ENCODE results near the gene INPP5A.

The INPP5A gene

GRCh38 chr10:132675031-132675740 lies 137.6 kb downstream of the INPP5A start:
- Histone ChIP-seq H3K27me3 (ENCODE audit: insufficient read depth, poor library complexity, severe bottlenecking) (no peaks in the 10 kb centered on the region), H3K4me3 (replicated peaks; ENCODE audit: insufficient read depth, low read length) (no peak overlapping the region), H3K27ac (replicated peaks) (no peak overlapping the region)
- no peak for TF ChIP-seq SPI1 (IDR thresholded peaks at IDR 0.05; ENCODE audit: borderline replicate concordance, low read depth)
- DNase-seq (ENCODE audit: low read depth in 1 of 2, low spot score in 1 of 2), result no peak

DNA sequence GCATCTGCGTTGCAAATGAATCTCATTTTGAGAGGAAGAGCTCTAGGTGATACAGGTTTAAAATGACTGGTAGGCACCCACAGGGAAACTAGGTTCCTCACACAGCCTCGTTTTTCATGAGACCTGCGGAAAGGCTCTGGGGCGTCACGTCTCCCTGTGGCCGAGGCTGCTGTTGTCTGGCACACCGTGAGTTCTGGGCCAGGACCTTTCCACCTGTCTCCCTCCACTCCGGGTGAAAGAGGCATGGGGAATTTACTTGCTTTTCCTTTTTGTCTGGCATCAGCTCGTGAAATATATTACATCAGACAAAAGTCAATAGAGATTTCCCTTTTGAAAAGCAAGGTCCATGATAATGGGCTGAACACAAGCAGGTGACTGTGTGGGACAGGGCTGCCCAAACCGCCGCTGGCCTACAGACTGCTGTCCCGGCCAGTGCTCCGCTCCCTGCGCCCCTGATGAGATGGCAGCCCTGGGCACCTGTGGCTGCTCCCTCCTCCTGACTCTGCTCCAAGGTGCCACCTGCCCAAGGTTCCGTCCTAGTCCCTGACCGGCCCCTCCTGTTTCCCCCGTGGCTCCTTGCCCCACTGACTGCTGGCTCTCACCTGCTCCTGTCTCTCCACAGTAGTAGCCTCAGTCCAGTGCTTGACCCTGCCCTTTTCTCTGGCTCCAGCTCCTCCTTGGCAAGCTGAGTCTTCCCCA lies 138.8 kb downstream of the INPP5A start:
- no peak overlapping the region for H3K4me3 ChIP-seq (replicated peaks; ENCODE audit: insufficient read depth, low read length)
- no peak overlapping the region for H3K27ac ChIP-seq (replicated peaks)
- H3K27me3 ChIP-seq (ENCODE audit: insufficient read depth, poor library complexity, severe bottlenecking), result no peaks in the 10 kb centered on the region
- no peak for DNase-seq (ENCODE audit: low read depth in 1 of 2, low spot score in 1 of 2)
- TF ChIP-seq, protein P1, sequence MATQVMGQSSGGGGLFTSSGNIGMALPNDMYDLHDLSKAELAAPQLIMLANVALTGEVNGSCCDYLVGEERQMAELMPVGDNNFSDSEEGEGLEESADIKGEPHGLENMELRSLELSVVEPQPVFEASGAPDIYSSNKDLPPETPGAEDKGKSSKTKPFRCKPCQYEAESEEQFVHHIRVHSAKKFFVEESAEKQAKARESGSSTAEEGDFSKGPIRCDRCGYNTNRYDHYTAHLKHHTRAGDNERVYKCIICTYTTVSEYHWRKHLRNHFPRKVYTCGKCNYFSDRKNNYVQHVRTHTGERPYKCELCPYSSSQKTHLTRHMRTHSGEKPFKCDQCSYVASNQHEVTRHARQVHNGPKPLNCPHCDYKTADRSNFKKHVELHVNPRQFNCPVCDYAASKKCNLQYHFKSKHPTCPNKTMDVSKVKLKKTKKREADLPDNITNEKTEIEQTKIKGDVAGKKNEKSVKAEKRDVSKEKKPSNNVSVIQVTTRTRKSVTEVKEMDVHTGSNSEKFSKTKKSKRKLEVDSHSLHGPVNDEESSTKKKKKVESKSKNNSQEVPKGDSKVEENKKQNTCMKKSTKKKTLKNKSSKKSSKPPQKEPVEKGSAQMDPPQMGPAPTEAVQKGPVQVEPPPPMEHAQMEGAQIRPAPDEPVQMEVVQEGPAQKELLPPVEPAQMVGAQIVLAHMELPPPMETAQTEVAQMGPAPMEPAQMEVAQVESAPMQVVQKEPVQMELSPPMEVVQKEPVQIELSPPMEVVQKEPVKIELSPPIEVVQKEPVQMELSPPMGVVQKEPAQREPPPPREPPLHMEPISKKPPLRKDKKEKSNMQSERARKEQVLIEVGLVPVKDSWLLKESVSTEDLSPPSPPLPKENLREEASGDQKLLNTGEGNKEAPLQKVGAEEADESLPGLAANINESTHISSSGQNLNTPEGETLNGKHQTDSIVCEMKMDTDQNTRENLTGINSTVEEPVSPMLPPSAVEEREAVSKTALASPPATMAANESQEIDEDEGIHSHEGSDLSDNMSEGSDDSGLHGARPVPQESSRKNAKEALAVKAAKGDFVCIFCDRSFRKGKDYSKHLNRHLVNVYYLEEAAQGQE (IDR thresholded peaks at IDR 0.05; ENCODE audit: insufficient replicate concordance, low read depth), result no peak
- TF ChIP-seq POLR2AphosphoS5 (IDR thresholded peaks at IDR 0.05; ENCODE audit: low read depth) (no peak), SPI1 (IDR thresholded peaks at IDR 0.05; ENCODE audit: borderline replicate concordance, low read depth) (no peak), GABPA (IDR thresholded peaks at IDR 0.05; ENCODE audit: low read depth) (no peak), CTCF (IDR thresholded peaks at IDR 0.05; ENCODE audit: insufficient read depth, low read length) (no peak)

- no peak overlapping the region for H3K27ac ChIP-seq (replicated peaks)
- no peak overlapping the region for H3K4me3 ChIP-seq (replicated peaks; ENCODE audit: insufficient read depth, low read length)
- TF ChIP-seq POLR2AphosphoS5 (IDR thresholded peaks at IDR 0.05; ENCODE audit: low read depth), result no peak
- no peak for TF ChIP-seq CTCF (IDR thresholded peaks at IDR 0.05; ENCODE audit: insufficient read depth, low read length)
- no peak for TF ChIP-seq SPI1 (IDR thresholded peaks at IDR 0.05; ENCODE audit: borderline replicate concordance, low read depth)
- TF ChIP-seq, protein P1 (IDR thresholded peaks at IDR 0.05; ENCODE audit: insufficient replicate concordance, low read depth), result no peak
- no peak for TF ChIP-seq GABPA (IDR thresholded peaks at IDR 0.05; ENCODE audit: low read depth)
- no peak for DNase-seq (ENCODE audit: low read depth in 1 of 2, low spot score in 1 of 2)
- no peaks in the 10 kb centered on the region for H3K27me3 ChIP-seq (ENCODE audit: insufficient read depth, poor library complexity, severe bottlenecking)
Observed at GRCh38 chr10:132677096-132677472, 139.5 kb downstream of the INPP5A start.

- H3K4me3 ChIP-seq (replicated peaks; ENCODE audit: insufficient read depth, low read length), result no peak overlapping the region
- no peak for DNase-seq (ENCODE audit: low read depth in 1 of 2, low spot score in 1 of 2)
- H3K27ac ChIP-seq (replicated peaks), result no peak overlapping the region
Observed at GRCh38 chr10:132677473-132678227, 140.1 kb downstream of the INPP5A start.

More at GRCh38 chr10:132677473-132678227, 140.1 kb downstream of the INPP5A start:
- no peaks in the 10 kb centered on the region for H3K27me3 ChIP-seq (ENCODE audit: insufficient read depth, poor library complexity, severe bottlenecking)
- no peak for TF ChIP-seq SPI1 (IDR thresholded peaks at IDR 0.05; ENCODE audit: borderline replicate concordance, low read depth)
- no peak for TF ChIP-seq POLR2AphosphoS5 (IDR thresholded peaks at IDR 0.05; ENCODE audit: low read depth)
- no peak for TF ChIP-seq CTCF (IDR thresholded peaks at IDR 0.05; ENCODE audit: insufficient read depth, low read length)
